PC-9 (cell line): Measurements from ENCODE around the gene TLDC2. TPM values are rescaled to one million over a fixed set of nuclear protein-coding genes. Genes with fewer than 3 reads are reported as not detected.

Source experiments
- BruUV-seq: library from RNA; stranded (reverse); fragments of 400-500 nt; replicated peaks from 2 replicates; lab custom pipeline; 2021; lab: Mats Ljungman, UMichigan
- CTCF ChIA-PET: fragments of 300-600 bp; sonication (Branson Sonifier 250); formaldehyde crosslinking; loops from one replicate; lab custom pipeline; 2022; ENCODE audit warnings: antibody characterized with exemption; lab: Charles Lee
- POLR2A ChIA-PET: fragments of 300-600 bp; sonication (Branson Sonifier 250); formaldehyde crosslinking; loops from one replicate; lab custom pipeline; 2022; ENCODE audit warnings: antibody characterized with exemption; ENCODE audit not compliant: unreplicated experiment; lab: Charles Lee
- DNase-seq, 2 experiments: peaks; one replicate each; pipeline versions ENCODE4 v3.0.0 to v3.0.0-alpha.2; 2015 to 2022; ENCODE audit warnings: mixed read lengths in 1 of 2
- H2AFZ ChIP-seq: fragments of 200-600 bp; sonication (generic); 2 replicates; pipeline ENCODE4 v1.8.1; 2017; ENCODE audit warnings: antibody characterized with exemption
- H3F3A ChIP-seq: fragments of 200-600 bp; sonication (generic); 2 replicates; pipeline ENCODE4 v1.8.1; 2017; ENCODE audit warnings: antibody characterized with exemption, mild to moderate bottlenecking, low read depth; ENCODE audit not compliant: insufficient read depth
- H3K27ac ChIP-seq: fragments of 200-600 bp; sonication (generic); 2 replicates; pipeline ENCODE4 v1.6.1; 2016; ENCODE audit warnings: mixed run types
- H3K27me3 ChIP-seq: fragments of 200-600 bp; sonication (generic); 2 replicates; pipeline ENCODE4 v1.6.1; 2016; ENCODE audit warnings: low read depth, mixed run types; ENCODE audit not compliant: insufficient read depth
- H3K36me3 ChIP-seq: fragments of 200-600 bp; sonication (generic); 2 replicates; pipeline ENCODE4 v1.6.1; 2016; ENCODE audit warnings: low read depth, mixed run types
- H3K4me1 ChIP-seq: fragments of 200-600 bp; sonication (generic); replicated peaks from 2 replicates; pipeline ENCODE4 v1.6.1; 2016; ENCODE audit warnings: mixed run types; ENCODE audit not compliant: insufficient read depth
- H3K4me2 ChIP-seq: fragments of 200-600 bp; sonication (generic); 2 replicates; pipeline ENCODE4 v1.6.1; 2017; ENCODE audit warnings: mixed run types
- H3K4me3 ChIP-seq: fragments of 200-600 bp; sonication (generic); 2 replicates; pipeline ENCODE4 v1.6.1; 2016; ENCODE audit warnings: mixed run types
- H3K79me2 ChIP-seq: fragments of 200-600 bp; sonication (generic); 2 replicates; pipeline ENCODE4 v1.6.1; 2017; ENCODE audit warnings: low read depth, mixed run types
- H3K9me2 ChIP-seq: fragments of 200-600 bp; sonication (generic); 2 replicates; pipeline ENCODE4 v1.8.1; 2017; ENCODE audit warnings: mild to moderate bottlenecking; ENCODE audit not compliant: insufficient read depth
- H3K9me3 ChIP-seq: fragments of 200-600 bp; sonication (generic); 2 replicates; pipeline ENCODE4 v1.8.1; 2016; ENCODE audit warnings: low read depth; ENCODE audit not compliant: insufficient read depth
- H4K20me1 ChIP-seq: fragments of 200-600 bp; sonication (generic); 2 replicates; pipeline ENCODE4 v1.8.1; 2017; ENCODE audit not compliant: insufficient read depth
- EZH2 ChIP-seq: fragments of 200-600 bp; sonication (generic); IDR thresholded peaks from 2 replicates; pipeline ENCODE4 v1.8.0; 2017; ENCODE audit warnings: antibody characterized with exemption, low read depth
- intact Hi-C: fragments of 100-400 bp; cut with micrococcal nuclease; formaldehyde crosslinking; loops from one replicate; pipeline ENCODE4 v1.10.0; 2022; ENCODE audit not compliant: unreplicated experiment
- total RNA-seq: library from RNA; stranded (reverse); gene quantifications from 2 replicates; pipeline ENCODE4 v1.2.3, GENCODE V29; 2021
- TF ChIP-seq, protein P1 (sequence below): fragments of 200-600 bp; sonication (generic); conservative IDR thresholded peaks from 2 replicates; pipeline ENCODE4 v1.6.1; 2017; ENCODE audit warnings: mixed run types, antibody characterized with exemption, mild to moderate bottlenecking, moderate library complexity

TLDC2 gene
- total RNA-seq, 1 experiment from 2014 or later = not detected

DNA sequence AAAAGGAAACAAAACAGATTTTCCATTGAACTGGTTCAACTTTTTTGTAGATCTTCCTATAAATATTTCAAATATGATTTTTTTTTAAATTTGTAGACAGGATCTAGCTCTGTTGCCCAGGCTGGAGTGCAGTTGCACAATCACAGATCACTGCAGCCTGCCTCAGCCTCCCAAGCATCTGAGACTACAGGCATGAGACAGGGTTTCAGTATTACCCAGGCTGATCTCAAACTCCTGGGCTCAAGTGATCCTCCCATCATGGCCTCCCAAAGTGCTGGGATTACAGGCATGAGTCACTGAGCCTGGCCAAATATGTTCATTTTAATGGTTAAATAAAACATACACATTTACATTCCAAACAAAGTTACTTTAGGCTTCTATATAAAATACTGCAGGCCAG, 42.0 kb downstream of the TLDC2 start:
- ChIA-PET CTCF (interaction anchor here (0.7 kb wide), 1 partner anchor 115 kb away, joined by 11 read pairs; no protein-coding TSS in a partner anchor), POLR2A (no interaction called here)
- no peaks in the 10 kb centered on the region for H3K9me3 ChIP-seq
- BruUV-seq = no TSS peak
- H3K4me1 ChIP-seq = no peaks in the 10 kb centered on the region
- no peak overlapping the region for H3K4me3 ChIP-seq
- H3K36me3 ChIP-seq = no peaks in the 10 kb centered on the region
- no peak overlapping the region for H3K27ac ChIP-seq
- no peak overlapping the region for H2AFZ ChIP-seq
- H3K27me3 ChIP-seq = no peaks in the 10 kb centered on the region
- no peak for DNase-seq
- no peaks in the 10 kb centered on the region for H3K79me2 ChIP-seq
- TF ChIP-seq EZH2 = no peak
- TF ChIP-seq, protein P1, sequence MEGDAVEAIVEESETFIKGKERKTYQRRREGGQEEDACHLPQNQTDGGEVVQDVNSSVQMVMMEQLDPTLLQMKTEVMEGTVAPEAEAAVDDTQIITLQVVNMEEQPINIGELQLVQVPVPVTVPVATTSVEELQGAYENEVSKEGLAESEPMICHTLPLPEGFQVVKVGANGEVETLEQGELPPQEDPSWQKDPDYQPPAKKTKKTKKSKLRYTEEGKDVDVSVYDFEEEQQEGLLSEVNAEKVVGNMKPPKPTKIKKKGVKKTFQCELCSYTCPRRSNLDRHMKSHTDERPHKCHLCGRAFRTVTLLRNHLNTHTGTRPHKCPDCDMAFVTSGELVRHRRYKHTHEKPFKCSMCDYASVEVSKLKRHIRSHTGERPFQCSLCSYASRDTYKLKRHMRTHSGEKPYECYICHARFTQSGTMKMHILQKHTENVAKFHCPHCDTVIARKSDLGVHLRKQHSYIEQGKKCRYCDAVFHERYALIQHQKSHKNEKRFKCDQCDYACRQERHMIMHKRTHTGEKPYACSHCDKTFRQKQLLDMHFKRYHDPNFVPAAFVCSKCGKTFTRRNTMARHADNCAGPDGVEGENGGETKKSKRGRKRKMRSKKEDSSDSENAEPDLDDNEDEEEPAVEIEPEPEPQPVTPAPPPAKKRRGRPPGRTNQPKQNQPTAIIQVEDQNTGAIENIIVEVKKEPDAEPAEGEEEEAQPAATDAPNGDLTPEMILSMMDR = no peak
- no peaks in the 10 kb centered on the region for H3K9me2 ChIP-seq
- no peaks in the 10 kb centered on the region for H4K20me1 ChIP-seq
- H3F3A ChIP-seq = peaks cover 3% of the 10 kb centered on the region
- no peak overlapping the region for H3K4me2 ChIP-seq
- intact Hi-C loops = loop anchor here (10.0 kb wide), 1 partner anchor 703 kb away; no protein-coding TSS in a partner anchor

DNA sequence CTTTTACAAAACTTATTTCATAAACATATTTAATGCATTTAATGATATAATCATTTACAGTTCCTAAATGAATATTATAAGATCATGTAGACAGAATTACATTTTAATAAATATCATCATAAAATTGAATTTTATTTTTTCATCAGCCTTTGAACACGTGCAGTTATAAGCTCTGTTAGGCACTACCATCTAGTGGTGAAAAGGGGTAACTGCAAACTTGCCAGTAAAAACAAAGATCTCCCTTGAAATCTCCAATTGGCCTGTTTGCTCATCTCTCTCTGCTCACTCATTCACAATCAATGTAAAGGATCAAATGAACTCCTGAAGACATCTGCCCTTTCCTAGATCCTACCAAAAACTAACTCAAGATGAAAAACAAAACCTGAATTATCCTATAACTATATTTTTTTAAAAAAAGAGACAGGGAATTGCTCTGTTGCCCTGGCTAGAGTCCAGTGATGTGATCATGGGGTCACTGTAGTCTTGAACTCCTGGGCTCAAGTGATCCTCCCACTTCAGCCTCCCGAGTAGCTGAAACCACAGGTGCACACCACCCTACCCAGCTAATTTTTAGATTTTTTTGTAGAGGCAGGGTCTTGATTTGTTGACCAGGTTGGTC, 43.9 kb downstream of the TLDC2 start:
- no peak overlapping the region for H2AFZ ChIP-seq
- no peaks in the 10 kb centered on the region for H3K9me2 ChIP-seq
- H3K9me3 ChIP-seq = no peaks in the 10 kb centered on the region
- H3K79me2 ChIP-seq = no peaks in the 10 kb centered on the region
- ChIA-PET CTCF (interaction anchor here (0.5 to 0.7 kb wide), 4 partner anchors 8 to 704 kb away, joined by 3 to 6 read pairs (median 4); a partner anchor contains a TSS), POLR2A (interaction anchor here (0.7 kb wide), 1 partner anchor 252 kb away, joined by 4 read pairs; no protein-coding TSS in a partner anchor)
- no peak overlapping the region for H3K4me3 ChIP-seq
- no peak for TF ChIP-seq EZH2
- TF ChIP-seq, protein P1 = peak; percentile 89
- H3K4me1 ChIP-seq = peaks cover 15% of the 10 kb centered on the region
- no peak overlapping the region for H3K27ac ChIP-seq
- peaks cover 3% of the 10 kb centered on the region for H3F3A ChIP-seq
- intact Hi-C loops = loop anchor here (1.0 to 10.0 kb wide), 2 partner anchors 128 to 705 kb away; no protein-coding TSS in a partner anchor
- H3K36me3 ChIP-seq = no peaks in the 10 kb centered on the region
- peak; percentile 25 to 40 for DNase-seq
- no peak overlapping the region for H3K4me2 ChIP-seq
- no peaks in the 10 kb centered on the region for H4K20me1 ChIP-seq
- BruUV-seq = no TSS peak
- no peaks in the 10 kb centered on the region for H3K27me3 ChIP-seq

DNA sequence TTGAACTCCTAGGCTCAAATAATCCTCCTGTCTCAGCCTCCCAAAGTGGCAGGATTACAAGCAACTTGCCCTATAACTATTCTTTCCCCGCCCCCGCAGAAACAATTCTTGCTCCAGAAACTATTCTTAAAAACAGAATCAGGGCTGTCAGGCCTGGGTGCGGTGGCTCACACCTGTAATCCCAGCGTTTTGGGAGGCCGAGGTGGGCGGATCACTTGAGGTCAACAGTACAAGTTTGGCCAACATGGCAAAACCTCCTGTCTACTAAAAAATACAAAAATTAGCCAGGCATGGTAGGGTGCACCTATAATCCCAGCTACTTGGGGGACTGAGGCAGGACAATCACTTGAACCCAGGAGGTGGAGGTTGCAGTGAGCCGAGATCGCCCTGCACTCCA, 44.4 kb downstream of the TLDC2 start:
- intact Hi-C loops = no loop called here
- Histone ChIP-seq H3K36me3 (no peaks in the 10 kb centered on the region), H3K27me3 (no peaks in the 10 kb centered on the region), H3K4me2 (no peak overlapping the region), H3K79me2 (no peaks in the 10 kb centered on the region), H3K4me1 (peaks cover 15% of the 10 kb centered on the region), H3K27ac (no peak overlapping the region), H3K4me3 (no peak overlapping the region), H4K20me1 (no peaks in the 10 kb centered on the region), H3K9me2 (no peaks in the 10 kb centered on the region), H2AFZ (no peak overlapping the region), H3K9me3 (no peaks in the 10 kb centered on the region), H3F3A (peaks cover 3% of the 10 kb centered on the region)
- POLR2A ChIA-PET = no interaction called here
- no TSS peak for BruUV-seq
- CTCF ChIA-PET = interaction anchor here (0.5 to 0.7 kb wide), 4 partner anchors 8 to 705 kb away, joined by 3 to 6 read pairs (median 4); a partner anchor contains a TSS
- DNase-seq = no peak
- TF ChIP-seq EZH2 = no peak
- TF ChIP-seq, protein P1 = no peak
